ENCODE measurements around the gene PCBP3. TPM values are rescaled to one million over a fixed set of nuclear protein-coding genes. Genes with fewer than 3 reads are reported as not detected.
"Not testable (repeated sequence)": the region's sequence is repeated elsewhere in the genome, so short reads cannot be mapped to it uniquely, and the experiment has no call there.

The PCBP3 gene
- total and polyA plus RNA-seq, 3 experiments from 2014 or later, result 0.31 to 0.38 (median 0.35) TPM

DNA sequence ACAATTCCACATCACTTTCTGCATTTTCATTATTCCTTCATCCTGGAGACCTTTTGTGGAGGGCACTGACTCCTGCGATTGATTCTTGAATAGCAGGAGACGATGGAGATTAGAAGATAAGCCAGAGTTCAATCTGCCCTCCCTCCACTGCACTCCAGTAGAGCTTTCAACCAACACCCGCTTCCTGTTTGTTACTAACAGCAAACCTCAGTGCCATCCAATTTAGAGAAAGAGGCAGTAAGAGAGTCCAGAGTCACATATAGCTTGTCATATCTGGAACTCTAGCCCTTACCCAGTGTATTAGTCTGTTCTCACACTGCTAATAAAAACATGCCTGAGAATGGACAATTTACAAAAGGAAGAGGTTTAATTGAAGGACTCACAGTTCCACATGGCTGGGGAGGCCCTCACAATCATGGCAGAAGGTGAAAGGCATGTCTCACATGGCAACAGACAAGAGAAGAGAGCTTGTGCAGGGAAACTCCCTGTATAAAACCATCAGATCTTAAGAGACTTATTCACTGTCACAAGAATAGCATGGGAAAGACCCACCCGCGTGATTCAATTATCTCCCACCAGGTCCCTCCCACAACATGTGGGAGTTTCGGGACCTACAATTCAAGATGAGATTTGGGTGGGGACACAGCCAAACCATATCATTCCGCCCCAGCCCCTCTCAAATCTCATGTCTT, 55.9 kb downstream of the PCBP3 start:
- Mint-ChIP-seq H3K27ac (peak overlapping the region in 2 of 8 donors; percentile 15 to 42), H3K36me3 (peaks cover 0 to 3% (median 0%) of the 10 kb centered on the region in 3 donors), H3K27me3 (peaks cover 8 to 12% of the 10 kb centered on the region in 2 donors), H3K4me1 (peaks cover 4 to 12% (median 9%) of the 10 kb centered on the region in 3 donors), H3K9me3 (no peaks in the 10 kb centered on the region), H3K4me3 (no peak overlapping the region)
- ChIA-PET CTCF (no interaction called here), POLR2A (no interaction called here)
- DNase-seq, result no peak
- no peak overlapping the region for H3K4me3 ChIP-seq (ENCODE audit: low read length)
- H3K4me1 ChIP-seq (ENCODE audit: insufficient read depth, low read length), result peaks cover 7% of the 10 kb centered on the region
- H3K27me3 ChIP-seq (ENCODE audit: insufficient read depth, low read length, poor library complexity, severe bottlenecking), result no peaks in the 10 kb centered on the region
- H3K36me3 ChIP-seq (ENCODE audit: insufficient read depth, low read length), result no peaks in the 10 kb centered on the region
- no peak overlapping the region for H3K27ac ChIP-seq (ENCODE audit: low read depth, low read length)
- H3K9me3 ChIP-seq (ENCODE audit: low read length), result no peaks in the 10 kb centered on the region

DNA sequence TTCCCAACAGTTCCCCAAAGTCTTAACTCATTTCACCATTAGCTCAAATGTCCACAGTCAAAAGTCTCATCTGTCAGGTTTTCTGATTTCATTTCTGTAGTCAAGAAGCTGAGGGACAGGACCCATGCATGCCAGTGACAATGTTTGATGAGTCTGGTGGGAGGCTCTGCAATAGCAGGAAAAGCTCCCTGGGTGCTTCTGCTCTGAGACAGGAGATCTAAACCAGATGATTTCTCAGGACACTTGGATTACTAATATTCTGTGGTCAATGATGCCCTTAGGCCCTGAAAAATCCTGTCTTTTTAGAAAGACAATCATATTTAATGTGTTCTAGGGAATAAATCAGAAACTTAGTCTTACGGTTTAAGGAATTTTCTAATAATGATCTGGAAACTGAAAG, 56.4 kb downstream of the PCBP3 start:
- Mint-ChIP-seq H3K36me3 (peaks cover 0 to 3% (median 0%) of the 10 kb centered on the region in 3 donors), H3K27ac (peak overlapping the region in 1 of 8 donors; percentile 42), H3K4me3 (no peak overlapping the region), H3K4me1 (peaks cover 4 to 12% (median 9%) of the 10 kb centered on the region in 3 donors), H3K9me3 (no peaks in the 10 kb centered on the region), H3K27me3 (peaks cover 9 to 12% of the 10 kb centered on the region in 2 donors)
- no peak for DNase-seq
- POLR2A ChIA-PET, result no interaction called here
- CTCF ChIA-PET, result no interaction called here
- Histone ChIP-seq H3K27me3 (ENCODE audit: insufficient read depth, low read length, poor library complexity, severe bottlenecking) (no peaks in the 10 kb centered on the region), H3K9me3 (ENCODE audit: low read length) (no peaks in the 10 kb centered on the region), H3K4me1 (ENCODE audit: insufficient read depth, low read length) (peaks cover 7% of the 10 kb centered on the region), H3K4me3 (ENCODE audit: low read length) (no peak overlapping the region), H3K27ac (ENCODE audit: low read depth, low read length) (no peak overlapping the region), H3K36me3 (ENCODE audit: insufficient read depth, low read length) (no peaks in the 10 kb centered on the region)

DNA sequence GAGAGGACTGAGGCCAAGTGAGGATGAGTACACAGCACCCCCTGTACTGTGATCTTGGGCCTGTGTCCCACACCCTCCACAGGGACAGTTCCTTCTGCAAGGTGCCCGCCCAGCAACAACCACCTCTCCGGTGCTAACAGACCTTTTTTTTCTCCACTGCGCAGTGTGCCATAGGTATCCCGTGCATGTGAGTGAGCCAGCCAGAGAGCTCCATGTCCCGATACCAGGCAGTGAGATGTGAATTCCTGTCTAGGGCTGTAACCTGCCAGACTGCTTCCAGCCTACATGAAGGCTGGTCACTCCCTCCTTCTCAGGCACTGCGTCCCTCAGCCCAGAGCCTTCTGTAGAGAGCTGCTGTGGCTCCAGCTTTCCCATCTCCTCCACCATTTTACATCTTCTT, 56.9 kb downstream of the PCBP3 start:
- Mint-ChIP-seq H3K4me3 (no peak overlapping the region), H3K9me3 (no peaks in the 10 kb centered on the region), H3K27ac (no peak overlapping the region), H3K36me3 (peaks cover 0 to 3% (median 0%) of the 10 kb centered on the region in 3 donors), H3K27me3 (peaks cover 12% of the 10 kb centered on the region in 2 donors), H3K4me1 (peaks cover 4 to 12% (median 9%) of the 10 kb centered on the region in 3 donors)
- H3K27me3 ChIP-seq (ENCODE audit: insufficient read depth, low read length, poor library complexity, severe bottlenecking), result no peaks in the 10 kb centered on the region
- no peaks in the 10 kb centered on the region for H3K36me3 ChIP-seq (ENCODE audit: insufficient read depth, low read length)
- H3K4me1 ChIP-seq (ENCODE audit: insufficient read depth, low read length), result peaks cover 7% of the 10 kb centered on the region
- no peak overlapping the region for H3K27ac ChIP-seq (ENCODE audit: low read depth, low read length)
- no peak overlapping the region for H3K4me3 ChIP-seq (ENCODE audit: low read length)
- no peak for DNase-seq
- CTCF ChIA-PET, result no interaction called here
- POLR2A ChIA-PET, result no interaction called here
- no peaks in the 10 kb centered on the region for H3K9me3 ChIP-seq (ENCODE audit: low read length)

DNA sequence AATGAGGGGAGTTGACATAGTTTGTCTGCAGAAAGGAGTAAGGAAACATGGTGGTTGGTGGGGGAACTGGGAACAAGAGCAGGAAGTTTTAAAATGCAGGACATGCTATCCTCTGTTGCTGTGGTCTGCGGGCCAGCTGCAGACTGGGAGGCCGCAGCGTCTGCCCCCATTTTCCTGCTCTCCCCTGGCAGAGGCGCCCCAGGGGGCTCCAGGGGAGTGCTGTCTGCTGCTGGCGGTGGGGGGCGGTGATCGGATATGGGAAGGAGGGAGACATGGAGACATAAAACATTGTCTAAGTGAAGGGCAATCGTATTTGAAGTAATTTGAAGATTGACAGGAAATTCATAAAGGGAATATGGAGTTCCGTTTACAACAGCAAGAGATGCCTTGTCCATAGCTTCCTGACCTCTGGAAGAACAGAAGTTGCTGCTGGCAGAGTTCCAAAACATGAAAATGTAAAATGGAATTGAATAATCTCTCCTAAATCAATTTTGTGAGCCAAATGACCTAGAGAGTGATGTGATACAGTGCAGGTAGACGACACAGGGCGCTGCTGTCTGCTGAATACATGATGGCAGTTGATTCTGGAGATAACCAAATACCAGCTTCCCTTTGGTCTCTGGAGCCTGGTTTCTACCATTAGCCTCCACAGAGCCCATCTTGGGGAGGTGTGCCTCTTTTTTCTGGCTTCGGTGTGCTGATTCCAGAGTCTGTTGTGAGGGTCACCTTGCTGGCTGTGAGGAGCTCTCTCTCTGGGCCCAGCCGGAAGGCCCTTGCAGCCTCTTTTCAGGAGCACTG, 61.0 kb downstream of the PCBP3 start:
- peaks cover 10 to 18% of the 10 kb centered on the region in 2 donors for H3K27me3 Mint-ChIP-seq
- CTCF ChIA-PET, result no interaction called here
- H3K4me3 Mint-ChIP-seq, result no peak overlapping the region
- no peak overlapping the region for H3K4me3 ChIP-seq (ENCODE audit: low read length)
- H3K36me3 Mint-ChIP-seq, result peaks cover 0 to under 1% (median 0%) of the 10 kb centered on the region in 3 donors
- peaks cover 2 to 5% (median 3%) of the 10 kb centered on the region in 3 donors for H3K4me1 Mint-ChIP-seq
- POLR2A ChIA-PET, result no interaction called here
- H3K27me3 ChIP-seq (ENCODE audit: insufficient read depth, low read length, poor library complexity, severe bottlenecking), result no peaks in the 10 kb centered on the region
- no peak overlapping the region for H3K27ac Mint-ChIP-seq
- no peak overlapping the region for H3K27ac ChIP-seq (ENCODE audit: low read depth, low read length)
- no peaks in the 10 kb centered on the region for H3K9me3 ChIP-seq (ENCODE audit: low read length)
- peaks cover 1% of the 10 kb centered on the region for H3K4me1 ChIP-seq (ENCODE audit: insufficient read depth, low read length)
- no peaks in the 10 kb centered on the region for H3K9me3 Mint-ChIP-seq
- no peak for DNase-seq
- H3K36me3 ChIP-seq (ENCODE audit: insufficient read depth, low read length), result no peaks in the 10 kb centered on the region

DNA sequence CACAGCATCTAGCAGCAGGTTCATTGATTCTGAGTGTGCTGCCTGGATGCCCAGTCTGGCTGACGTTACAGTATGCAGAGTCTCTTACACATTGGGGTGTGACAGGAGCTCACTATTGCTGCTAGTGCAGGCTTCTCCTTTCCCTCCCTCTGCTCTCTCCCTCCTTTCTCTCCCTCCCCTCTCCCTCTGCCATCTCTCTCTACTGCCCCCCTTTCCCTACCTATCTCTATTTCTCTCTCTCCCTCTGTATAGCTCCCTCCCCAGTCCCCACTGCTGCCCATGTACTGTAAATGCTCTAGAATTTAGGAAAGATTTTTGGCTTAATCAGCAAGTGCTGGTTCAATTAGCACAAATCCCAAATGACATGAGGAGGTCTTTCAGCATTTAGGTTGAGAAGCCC, 62.8 kb downstream of the PCBP3 start:
- Mint-ChIP-seq H3K4me1 (no peaks in the 10 kb centered on the region), H3K4me3 (no peak overlapping the region), H3K27me3 (peaks cover 9 to 18% of the 10 kb centered on the region in 2 donors), H3K9me3 (peaks cover 0 to 9% (median 4%) of the 10 kb centered on the region in 5 donors), H3K36me3 (no peaks in the 10 kb centered on the region), H3K27ac (no peak overlapping the region)
- Histone ChIP-seq H3K27me3 (ENCODE audit: insufficient read depth, low read length, poor library complexity, severe bottlenecking) (no peaks in the 10 kb centered on the region), H3K4me1 (ENCODE audit: insufficient read depth, low read length) (no peaks in the 10 kb centered on the region), H3K4me3 (ENCODE audit: low read length) (no peak overlapping the region), H3K27ac (ENCODE audit: low read depth, low read length) (no peak overlapping the region), H3K36me3 (ENCODE audit: insufficient read depth, low read length) (no peaks in the 10 kb centered on the region), H3K9me3 (ENCODE audit: low read length) (no peaks in the 10 kb centered on the region)
- no peak for DNase-seq
- CTCF ChIA-PET, result no interaction called here
- POLR2A ChIA-PET, result no interaction called here

DNA sequence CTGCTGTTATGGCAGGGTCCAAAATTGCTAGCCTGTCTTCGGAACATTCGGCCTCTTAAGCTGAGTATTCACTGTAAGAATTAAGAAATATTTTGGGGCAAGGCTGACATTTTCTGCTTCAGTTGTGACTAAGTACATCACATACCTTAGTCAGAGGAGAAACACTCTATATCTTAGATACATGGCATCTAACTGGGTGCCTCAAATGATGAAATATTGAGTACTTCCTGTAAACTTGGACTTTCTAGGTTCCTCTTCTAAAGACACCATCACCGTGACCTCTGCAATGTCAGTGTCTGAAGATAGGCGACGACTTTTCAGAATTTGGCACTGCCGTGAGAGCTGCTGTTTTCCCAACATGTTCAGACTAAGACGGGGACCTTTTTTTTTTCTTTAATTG, 65.6 kb downstream of the PCBP3 start:
- DNase-seq, result no peak
- Histone ChIP-seq H3K27me3 (ENCODE audit: insufficient read depth, low read length, poor library complexity, severe bottlenecking) (no peaks in the 10 kb centered on the region), H3K36me3 (ENCODE audit: insufficient read depth, low read length) (no peaks in the 10 kb centered on the region), H3K9me3 (ENCODE audit: low read length) (no peaks in the 10 kb centered on the region), H3K4me3 (ENCODE audit: low read length) (no peak overlapping the region), H3K27ac (ENCODE audit: low read depth, low read length) (no peak overlapping the region), H3K4me1 (ENCODE audit: insufficient read depth, low read length) (no peaks in the 10 kb centered on the region)
- Mint-ChIP-seq H3K9me3 (peaks cover 9 to 21% (median 14%) of the 10 kb centered on the region in 5 donors), H3K27ac (no peak overlapping the region), H3K27me3 (peaks cover 7 to 21% of the 10 kb centered on the region in 2 donors), H3K4me1 (no peaks in the 10 kb centered on the region), H3K4me3 (no peak overlapping the region), H3K36me3 (peaks cover 0 to 2% (median 0%) of the 10 kb centered on the region in 3 donors)
- ChIA-PET POLR2A (no interaction called here), CTCF (no interaction called here)

DNA sequence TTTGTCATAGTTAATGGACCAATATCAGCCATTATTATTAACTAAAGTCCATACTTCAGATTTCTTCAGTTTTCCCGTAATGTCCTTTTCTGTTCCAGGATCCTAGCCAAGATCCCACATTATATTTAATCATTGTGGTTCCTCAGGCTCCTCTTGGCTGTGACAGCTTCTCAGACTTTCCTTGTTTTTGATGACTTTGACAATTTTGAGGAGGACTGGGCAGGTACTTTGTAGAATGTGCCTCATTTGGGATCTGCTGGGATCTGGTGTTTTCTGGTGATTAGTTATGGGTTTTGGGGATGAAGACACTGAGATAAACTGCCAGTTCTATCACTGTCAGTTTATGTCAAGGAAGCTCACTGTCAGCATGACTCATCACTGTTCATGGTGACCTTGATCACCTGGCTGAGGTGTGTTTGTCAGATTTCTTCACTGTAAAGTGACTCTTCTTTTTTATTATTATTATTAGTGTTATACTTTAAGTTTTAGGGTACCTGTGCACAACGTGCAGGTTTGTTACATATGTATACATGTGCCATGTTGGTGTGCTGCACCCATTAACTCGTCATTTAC, 66.3 kb downstream of the PCBP3 start:
- Mint-ChIP-seq H3K9me3 (peaks cover 9 to 22% (median 15%) of the 10 kb centered on the region in 5 donors), H3K4me3 (no peak overlapping the region), H3K36me3 (peaks cover 0 to 3% (median 0%) of the 10 kb centered on the region in 3 donors), H3K27me3 (peaks cover 13 to 20% of the 10 kb centered on the region in 2 donors), H3K4me1 (no peaks in the 10 kb centered on the region), H3K27ac (peak overlapping the region in 1 of 8 donors; percentile 61)
- DNase-seq, result no peak
- Histone ChIP-seq H3K27ac (ENCODE audit: low read depth, low read length) (no peak overlapping the region), H3K27me3 (ENCODE audit: insufficient read depth, low read length, poor library complexity, severe bottlenecking) (no peaks in the 10 kb centered on the region), H3K4me3 (ENCODE audit: low read length) (no peak overlapping the region), H3K4me1 (ENCODE audit: insufficient read depth, low read length) (no peaks in the 10 kb centered on the region), H3K9me3 (ENCODE audit: low read length) (no peaks in the 10 kb centered on the region), H3K36me3 (ENCODE audit: insufficient read depth, low read length) (no peaks in the 10 kb centered on the region)
- CTCF ChIA-PET, result no interaction called here
- POLR2A ChIA-PET, result no interaction called here

DNA sequence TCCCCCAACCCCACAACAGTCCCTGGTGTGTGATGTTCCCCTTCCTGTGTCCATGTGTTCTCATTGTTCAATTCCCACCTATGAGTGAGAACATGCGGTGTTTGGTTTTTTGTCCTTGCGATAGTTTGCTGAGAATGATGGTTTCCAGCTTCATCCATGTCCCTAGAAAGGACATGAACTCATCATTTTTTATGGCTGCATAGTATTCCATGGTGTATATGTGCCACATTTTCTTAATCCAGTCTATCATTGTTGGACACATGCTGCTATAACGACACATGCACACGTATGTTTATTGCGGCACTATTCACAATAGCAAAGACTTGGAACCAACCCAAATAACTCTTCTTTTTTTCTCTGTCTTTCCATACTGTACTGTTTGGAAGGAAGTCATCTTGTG, 66.8 kb downstream of the PCBP3 start:
- H3K36me3 ChIP-seq (ENCODE audit: insufficient read depth, low read length); H3K27me3 ChIP-seq (ENCODE audit: insufficient read depth, low read length, poor library complexity, severe bottlenecking); DNase-seq; H3K36me3 Mint-ChIP-seq; H3K27ac Mint-ChIP-seq; H3K9me3 ChIP-seq (ENCODE audit: low read length); H3K4me3 Mint-ChIP-seq; H3K4me1 ChIP-seq (ENCODE audit: insufficient read depth, low read length); POLR2A ChIA-PET; H3K4me1 Mint-ChIP-seq; H3K27ac ChIP-seq (ENCODE audit: low read depth, low read length); H3K4me3 ChIP-seq (ENCODE audit: low read length); CTCF ChIA-PET: not testable (repeated sequence)
- Mint-ChIP-seq H3K27me3 (peaks cover 16 to 17% of the 10 kb centered on the region in 2 donors), H3K9me3 (peaks cover 9 to 22% (median 15%) of the 10 kb centered on the region in 5 donors)
